IMR-90 (cell line): ENCODE measurements around the gene HACL1. TPM values are rescaled to one million over a fixed set of nuclear protein-coding genes. Genes with fewer than 3 reads are reported as not detected.

ENCODE experiments used
- ATAC-seq: fragments of 200-7000 bp; cut with Tn5 transposase; 2 replicates; pipeline ENCODE4 v1.9.1; 2020; ENCODE audit warnings: low read depth, mild to moderate bottlenecking, moderate library complexity
- BruUV-seq: library from RNA; stranded (reverse); fragments of 400-500 nt; replicated peaks from 2 replicates; lab custom pipeline; 2021; lab: Mats Ljungman, UMichigan
- CTCF ChIA-PET: fragments of 300-600 bp; formaldehyde crosslinking; extraction: SDS; loops from one replicate; lab custom pipeline; 2021; ENCODE audit warnings: antibody characterized with exemption; lab: Yijun Ruan, JAX
- POLR2A ChIA-PET: fragments of 300-600 bp; sonication (Branson Sonifier 250); formaldehyde crosslinking; loops from one replicate; lab custom pipeline; 2022; ENCODE audit warnings: antibody characterized with exemption; ENCODE audit not compliant: unreplicated experiment; lab: Charles Lee
- DNase-seq: peaks from one replicate; pipeline ENCODE4 v3.0.0; 2013
- H2AFZ ChIP-seq: replicated peaks from 2 replicates; pipeline ENCODE3; 2013; ENCODE audit warnings: low read length, mild to moderate bottlenecking; ENCODE audit not compliant: poor library complexity
- H2AK5ac ChIP-seq: 2 replicates; pipeline ENCODE4 v1.6.1; 2013; ENCODE audit warnings: low read depth, low read length, inconsistent platforms
- H2AK9ac ChIP-seq: replicated peaks from 2 replicates; pipeline ENCODE3; 2013; ENCODE audit warnings: mild to moderate bottlenecking, low read depth, low read length, moderate library complexity; ENCODE audit not compliant: poor library complexity
- H2BK120ac ChIP-seq: 2 replicates; pipeline ENCODE4 v1.6.1; 2013; ENCODE audit warnings: low read depth, low read length, inconsistent platforms
- H2BK15ac ChIP-seq: 3 replicates; pipeline ENCODE4 v1.6.1; 2013; ENCODE audit warnings: low read depth, low read length, inconsistent platforms
- H2BK20ac ChIP-seq: 2 replicates; pipeline ENCODE4 v1.6.1; 2013; ENCODE audit warnings: low read depth, mild to moderate bottlenecking, inconsistent platforms, low read length, moderate library complexity
- H2BK5ac ChIP-seq: 2 replicates; pipeline ENCODE4 v1.6.1; 2013; ENCODE audit warnings: mild to moderate bottlenecking, low read depth, low read length, inconsistent platforms; ENCODE audit not compliant: poor library complexity, severe bottlenecking
- H3K14ac ChIP-seq: replicated peaks from 2 replicates; pipeline ENCODE4 v1.6.1; 2013; ENCODE audit warnings: low read depth, low read length, inconsistent platforms
- H3K18ac ChIP-seq: 2 replicates; pipeline ENCODE4 v1.6.1; 2013; ENCODE audit warnings: low read depth, low read length, control low read depth
- H3K23ac ChIP-seq: 2 replicates; pipeline ENCODE4 v1.6.1; 2013; ENCODE audit warnings: low read depth, low read length, inconsistent platforms
- H3K27ac ChIP-seq: 2 replicates; pipeline ENCODE4 v1.5.1; 2013; ENCODE audit warnings: mild to moderate bottlenecking, control low read depth, low read length; ENCODE audit not compliant: insufficient read depth
- H3K27me3 ChIP-seq: 2 replicates; pipeline ENCODE4 v1.6.1; 2013; ENCODE audit warnings: low read length; ENCODE audit not compliant: control insufficient read depth, insufficient read depth
- H3K36me3 ChIP-seq: 2 replicates; pipeline ENCODE4 v1.6.1; 2013; ENCODE audit warnings: low read length, mixed read lengths; ENCODE audit not compliant: control insufficient read depth, insufficient read depth
- H3K4ac ChIP-seq: 2 replicates; pipeline ENCODE4 v1.6.1; 2013; ENCODE audit warnings: low read depth, low read length, inconsistent platforms
- H3K4me1 ChIP-seq: 2 replicates; pipeline ENCODE4 v1.6.1; 2013; ENCODE audit warnings: low read length, mixed read lengths; ENCODE audit not compliant: control insufficient read depth, insufficient read depth
- H3K4me2 ChIP-seq: 2 replicates; pipeline ENCODE4 v1.6.1; 2013; ENCODE audit warnings: low read depth, mild to moderate bottlenecking, control low read depth, low read length, moderate library complexity
- H3K4me3 ChIP-seq: 2 replicates; pipeline ENCODE4 v1.5.1; 2013; ENCODE audit warnings: low read depth, mild to moderate bottlenecking, control low read depth, low read length, moderate library complexity; ENCODE audit not compliant: insufficient read depth
- H3K56ac ChIP-seq: 2 replicates; pipeline ENCODE4 v1.6.1; 2013; ENCODE audit warnings: low read length, inconsistent platforms; ENCODE audit not compliant: insufficient read depth; ENCODE audit errors: extremely low read depth
- H3K79me1 ChIP-seq, 2 experiments: 2 replicates each; pipeline ENCODE4 v1.6.1; 2013; ENCODE audit warnings: low read length in 2 of 2, inconsistent platforms in 1 of 2, low read depth in 1 of 2
- H3K9ac ChIP-seq: 2 replicates; pipeline ENCODE4 v1.6.1; 2013; ENCODE audit warnings: low read depth, low read length, control low read depth
- H3K9me1 ChIP-seq: 2 replicates; pipeline ENCODE4 v1.6.1; 2013; ENCODE audit warnings: low read length, inconsistent platforms; ENCODE audit not compliant: insufficient read depth
- H3K9me3 ChIP-seq: 2 replicates; pipeline ENCODE4 v1.6.1; 2013; ENCODE audit warnings: low read length; ENCODE audit not compliant: control insufficient read depth, insufficient read depth
- H4K20me1 ChIP-seq: 2 replicates; pipeline ENCODE4 v1.6.1; 2013; ENCODE audit warnings: low read length, inconsistent platforms; ENCODE audit not compliant: insufficient read depth
- H4K5ac ChIP-seq: 2 replicates; pipeline ENCODE4 v1.6.1; 2013; ENCODE audit warnings: mild to moderate bottlenecking, low read depth, low read length, control low read depth
- H4K8ac ChIP-seq, 2 experiments: 2 replicates each; pipeline ENCODE4 v1.6.1; 2013; ENCODE audit warnings: low read depth in 2 of 2, low read length in 2 of 2, control low read depth in 1 of 2, inconsistent platforms in 1 of 2
- H4K91ac ChIP-seq: 2 replicates; pipeline ENCODE4 v1.6.1; 2013; ENCODE audit warnings: low read depth, low read length, inconsistent platforms; ENCODE audit not compliant: insufficient read depth
- BHLHE40 ChIP-seq: fragments of 150-350 bp; IDR thresholded peaks from 2 replicates; pipeline ENCODE4 v1.6.1; 2016; ENCODE audit warnings: mild to moderate bottlenecking, low read depth, low read length
- CEBPB ChIP-seq: IDR thresholded peaks from 2 replicates; pipeline ENCODE4 v1.6.1; 2012; ENCODE audit warnings: low read depth, low read length, improper control_type of control experiment
- CHD1 ChIP-seq: IDR thresholded peaks from 2 replicates; pipeline ENCODE4 v1.6.1; 2012; ENCODE audit warnings: low read depth, low read length, improper control_type of control experiment
- FOS ChIP-seq: fragments of 150-350 bp; IDR thresholded peaks from 2 replicates; pipeline ENCODE4 v1.6.1; 2016; ENCODE audit warnings: low read depth, low read length
- MAFK ChIP-seq: IDR thresholded peaks from 2 replicates; pipeline ENCODE4 v1.6.1; 2012; ENCODE audit warnings: low read depth, low read length, improper control_type of control experiment
- MAZ ChIP-seq: IDR thresholded peaks from 2 replicates; pipeline ENCODE4 v1.6.1; 2012; ENCODE audit warnings: low read depth, mild to moderate bottlenecking, low read length, improper control_type of control experiment, moderate library complexity, borderline replicate concordance
- MXI1 ChIP-seq: IDR thresholded peaks from 2 replicates; pipeline ENCODE4 v1.6.1; 2012; ENCODE audit warnings: low read depth, mild to moderate bottlenecking, low read length, moderate library complexity, borderline replicate concordance
- NFE2L2 ChIP-seq: fragments of 150-350 bp; IDR thresholded peaks from 2 replicates; pipeline ENCODE4 v1.6.1; 2016; ENCODE audit warnings: low read depth, mild to moderate bottlenecking, low read length
- POLR2A ChIP-seq: IDR thresholded peaks from 2 replicates; pipeline ENCODE4 v1.6.1; 2012; ENCODE audit warnings: mild to moderate bottlenecking, low read depth, low read length
- RAD21 ChIP-seq: IDR thresholded peaks from 2 replicates; pipeline ENCODE4 v1.6.1; 2012; ENCODE audit warnings: low read length, improper control_type of control experiment
- RCOR1 ChIP-seq: IDR thresholded peaks from 2 replicates; pipeline ENCODE4 v1.6.1; 2012; ENCODE audit warnings: mild to moderate bottlenecking, low read length, improper control_type of control experiment; ENCODE audit not compliant: insufficient replicate concordance
- RFX5 ChIP-seq: IDR thresholded peaks from 2 replicates; pipeline ENCODE4 v1.8.0; 2012; ENCODE audit warnings: low read depth, mild to moderate bottlenecking, low read length, moderate library complexity
- SMC3 ChIP-seq: fragments of 150-350 bp; IDR thresholded peaks from 2 replicates; pipeline ENCODE4 v1.6.1; 2016; ENCODE audit warnings: low read depth, mild to moderate bottlenecking, antibody characterized with exemption, low read length, moderate library complexity
- WGBS, 2 experiments: methylation state at CpG; one replicate each; pipeline versions ENCODE4 v1.1.5 to v1.1.7; 2013; ENCODE audit warnings: missing lambda C conversion rate in 2 of 2; ENCODE audit not compliant: insufficient read length in 1 of 2; ENCODE audit errors: extremely low coverage in 2 of 2; 5-methylcytosine and 5-hydroxymethylcytosine counted together
- dilution Hi-C: fragments of 300-500 bp; cut with HindIII; formaldehyde crosslinking; loops from one replicate; pipeline ENCODE4 v1.14.3; 2018; ENCODE audit warnings: low sequenced_read_pairs; ENCODE audit not compliant: unreplicated experiment
- in situ Hi-C: fragments of 300-500 bp; cut with MboI; formaldehyde crosslinking; loops from 3 replicates; pipeline ENCODE4 v1.14.3; 2019; ENCODE audit warnings: low sequenced_read_pairs, inconsistent platforms, mixed read lengths
- intact Hi-C: fragments of 100-400 bp; cut with micrococcal nuclease; formaldehyde crosslinking; loops from 2 replicates; pipeline ENCODE4 v1.10.0; 2022
- polyA plus RNA-seq, 3 experiments: library from polyadenylated mRNA; depleted of rRNA; stranded (reverse); fragments of >200 nt; gene quantifications; 2 replicates each; pipeline ENCODE4 v1.2.3, GENCODE V29; 2012; ENCODE audit warnings: low replicate concordance in 1 of 3
- total RNA-seq: library from RNA; depleted of rRNA; stranded (reverse); fragments of >200 nt; gene quantifications from 2 replicates; pipeline ENCODE4 v1.2.3, GENCODE V29; 2012
- TF ChIP-seq, protein P1 (sequence below): fragments of 150-350 bp; IDR thresholded peaks from 2 replicates; pipeline ENCODE4 v1.6.1; 2017; ENCODE audit warnings: mild to moderate bottlenecking, antibody characterized with exemption, low read length, low read depth
- TF ChIP-seq, protein P2 (sequence below): conservative IDR thresholded peaks from 2 replicates; pipeline ENCODE4 v1.5.1; 2012; ENCODE audit warnings: mild to moderate bottlenecking, low read depth, low read length, improper control_type of control experiment
- TF ChIP-seq, protein P3 (sequence below): fragments of 150-350 bp; IDR thresholded peaks from 2 replicates; pipeline ENCODE4 v1.6.1; 2016; ENCODE audit warnings: low read depth, mild to moderate bottlenecking, low read length, moderate library complexity, borderline replicate concordance

HACL1 gene
- total and polyA plus RNA-seq, 2 of the 4 experiments (the other 2 are of a cell fraction), result 9.9 to 28.1 TPM

DNA sequence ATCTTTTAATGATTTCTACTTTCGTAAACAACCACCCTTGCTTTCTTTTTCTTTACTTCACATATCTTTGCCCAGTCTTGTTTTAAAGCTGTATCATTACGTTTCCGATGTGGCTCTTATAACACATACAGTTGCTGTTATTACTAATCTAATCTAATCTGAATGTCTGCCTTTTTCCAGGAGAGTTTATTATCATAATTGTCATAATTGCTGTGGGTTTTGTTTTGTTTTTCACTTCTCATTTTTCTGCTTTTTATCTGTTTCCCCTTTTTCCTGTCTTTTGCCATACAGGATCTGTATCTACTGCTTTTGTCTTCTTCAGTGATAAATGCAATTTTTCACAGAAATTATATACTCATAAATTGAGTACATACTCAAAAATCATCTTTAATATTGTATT lies 24.9 kb downstream of the HACL1 start:
- ChIA-PET CTCF (no interaction called here), POLR2A (no interaction called here)
- no peak overlapping the region for H4K5ac ChIP-seq
- no peaks in the 10 kb centered on the region for H3K27me3 ChIP-seq
- ATAC-seq, result no peak
- H3K27ac ChIP-seq, result no peak overlapping the region
- H3K14ac ChIP-seq, result no peak overlapping the region
- H3K79me1 ChIP-seq, result no peaks in the 10 kb centered on the region; a peak in 3 of 4 replicates
- no peak overlapping the region for H2BK20ac ChIP-seq
- no peak overlapping the region for H3K56ac ChIP-seq
- TF ChIP-seq FOS, result no peak
- no peak for TF ChIP-seq MAZ
- TF ChIP-seq, protein P1, sequence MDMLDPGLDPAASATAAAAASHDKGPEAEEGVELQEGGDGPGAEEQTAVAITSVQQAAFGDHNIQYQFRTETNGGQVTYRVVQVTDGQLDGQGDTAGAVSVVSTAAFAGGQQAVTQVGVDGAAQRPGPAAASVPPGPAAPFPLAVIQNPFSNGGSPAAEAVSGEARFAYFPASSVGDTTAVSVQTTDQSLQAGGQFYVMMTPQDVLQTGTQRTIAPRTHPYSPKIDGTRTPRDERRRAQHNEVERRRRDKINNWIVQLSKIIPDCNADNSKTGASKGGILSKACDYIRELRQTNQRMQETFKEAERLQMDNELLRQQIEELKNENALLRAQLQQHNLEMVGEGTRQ, result no peak
- no peak for TF ChIP-seq MAFK
- no peak for TF ChIP-seq MXI1
- no peak for TF ChIP-seq POLR2A
- TF ChIP-seq CEBPB, result no peak
- TF ChIP-seq CHD1, result no peak
- TF ChIP-seq RFX5, result no peak
- TF ChIP-seq NFE2L2, result no peak
- TF ChIP-seq BHLHE40, result no peak
- TF ChIP-seq, protein P2, sequence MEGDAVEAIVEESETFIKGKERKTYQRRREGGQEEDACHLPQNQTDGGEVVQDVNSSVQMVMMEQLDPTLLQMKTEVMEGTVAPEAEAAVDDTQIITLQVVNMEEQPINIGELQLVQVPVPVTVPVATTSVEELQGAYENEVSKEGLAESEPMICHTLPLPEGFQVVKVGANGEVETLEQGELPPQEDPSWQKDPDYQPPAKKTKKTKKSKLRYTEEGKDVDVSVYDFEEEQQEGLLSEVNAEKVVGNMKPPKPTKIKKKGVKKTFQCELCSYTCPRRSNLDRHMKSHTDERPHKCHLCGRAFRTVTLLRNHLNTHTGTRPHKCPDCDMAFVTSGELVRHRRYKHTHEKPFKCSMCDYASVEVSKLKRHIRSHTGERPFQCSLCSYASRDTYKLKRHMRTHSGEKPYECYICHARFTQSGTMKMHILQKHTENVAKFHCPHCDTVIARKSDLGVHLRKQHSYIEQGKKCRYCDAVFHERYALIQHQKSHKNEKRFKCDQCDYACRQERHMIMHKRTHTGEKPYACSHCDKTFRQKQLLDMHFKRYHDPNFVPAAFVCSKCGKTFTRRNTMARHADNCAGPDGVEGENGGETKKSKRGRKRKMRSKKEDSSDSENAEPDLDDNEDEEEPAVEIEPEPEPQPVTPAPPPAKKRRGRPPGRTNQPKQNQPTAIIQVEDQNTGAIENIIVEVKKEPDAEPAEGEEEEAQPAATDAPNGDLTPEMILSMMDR, result no peak
- TF ChIP-seq, protein P3, sequence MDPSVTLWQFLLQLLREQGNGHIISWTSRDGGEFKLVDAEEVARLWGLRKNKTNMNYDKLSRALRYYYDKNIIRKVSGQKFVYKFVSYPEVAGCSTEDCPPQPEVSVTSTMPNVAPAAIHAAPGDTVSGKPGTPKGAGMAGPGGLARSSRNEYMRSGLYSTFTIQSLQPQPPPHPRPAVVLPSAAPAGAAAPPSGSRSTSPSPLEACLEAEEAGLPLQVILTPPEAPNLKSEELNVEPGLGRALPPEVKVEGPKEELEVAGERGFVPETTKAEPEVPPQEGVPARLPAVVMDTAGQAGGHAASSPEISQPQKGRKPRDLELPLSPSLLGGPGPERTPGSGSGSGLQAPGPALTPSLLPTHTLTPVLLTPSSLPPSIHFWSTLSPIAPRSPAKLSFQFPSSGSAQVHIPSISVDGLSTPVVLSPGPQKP, result no peak
- TF ChIP-seq SMC3, result no peak
- TF ChIP-seq RCOR1, result no peak
- TF ChIP-seq RAD21, result no peak
- no peaks in the 10 kb centered on the region for H4K20me1 ChIP-seq
- dilution Hi-C loops (no loop called here), intact Hi-C loops (no loop called here), in situ Hi-C loops (no loop called here)
- H3K4me3 ChIP-seq, result no peak overlapping the region
- no peak overlapping the region for H3K4ac ChIP-seq
- no peak overlapping the region for H3K9ac ChIP-seq
- H3K18ac ChIP-seq, result no peak overlapping the region
- H3K9me3 ChIP-seq, result no peaks in the 10 kb centered on the region
- H4K91ac ChIP-seq, result no peak overlapping the region
- no peak overlapping the region for H3K4me2 ChIP-seq
- BruUV-seq, result no TSS peak
- H2BK5ac ChIP-seq, result no peak overlapping the region
- H4K8ac ChIP-seq, result no peak overlapping the region
- H2AK9ac ChIP-seq, result no peak overlapping the region
- H2BK120ac ChIP-seq, result no peak overlapping the region
- peaks cover 17% of the 10 kb centered on the region for H3K36me3 ChIP-seq
- no peak overlapping the region for H2BK15ac ChIP-seq
- no peaks in the 10 kb centered on the region for H3K4me1 ChIP-seq
- no peak overlapping the region for H2AFZ ChIP-seq
- no peak overlapping the region for H2AK5ac ChIP-seq
- peaks cover 10% of the 10 kb centered on the region for H3K9me1 ChIP-seq
- WGBS, 2 experiments, result no CpG with 5 or more reads among the region's 3 CpGs
- DNase-seq, result no peak
- no peak overlapping the region for H3K23ac ChIP-seq
